ACHN (cell line): Measurements from ENCODE around the gene TPST1.
"Not testable (repeated sequence)": the region's sequence is repeated elsewhere in the genome, so short reads cannot be mapped to it uniquely, and the experiment has no call there.

Source experiments
- DNase-seq: peaks from one replicate; pipeline ENCODE4 v3.0.0-alpha.2; 2015
- in situ Hi-C: cut with HindIII; loops from 2 replicates; pipeline ENCODE4 v1.10.0; 2017; ENCODE audit warnings: low sequenced_read_pairs, low pct_ligation_motif_present, low pct_unique_long_range_greater_than_20kb

The TPST1 gene

DNA sequence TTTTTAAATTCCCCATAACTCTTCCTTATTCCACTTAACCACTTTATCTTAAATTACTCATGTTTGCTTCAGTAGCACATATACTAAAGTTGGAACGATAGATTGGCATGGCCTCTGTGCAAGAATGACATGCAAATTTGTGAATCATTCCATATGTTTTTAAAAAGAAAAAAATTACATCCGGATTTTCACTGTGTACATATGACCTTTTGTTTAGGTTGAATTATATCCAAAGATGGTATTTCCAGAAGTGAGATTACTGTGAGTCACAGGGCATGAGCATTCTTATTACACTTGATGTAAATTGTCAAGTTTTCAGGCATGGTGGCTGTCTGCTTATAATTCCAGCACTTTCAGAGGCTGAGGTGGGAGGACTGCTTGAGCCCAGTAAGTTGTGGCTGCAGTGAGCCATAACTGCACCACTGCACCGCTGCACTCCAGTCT, 190.0 kb downstream of the TPST1 start:
- in situ Hi-C loops, DNase-seq: not testable (repeated sequence)

DNA sequence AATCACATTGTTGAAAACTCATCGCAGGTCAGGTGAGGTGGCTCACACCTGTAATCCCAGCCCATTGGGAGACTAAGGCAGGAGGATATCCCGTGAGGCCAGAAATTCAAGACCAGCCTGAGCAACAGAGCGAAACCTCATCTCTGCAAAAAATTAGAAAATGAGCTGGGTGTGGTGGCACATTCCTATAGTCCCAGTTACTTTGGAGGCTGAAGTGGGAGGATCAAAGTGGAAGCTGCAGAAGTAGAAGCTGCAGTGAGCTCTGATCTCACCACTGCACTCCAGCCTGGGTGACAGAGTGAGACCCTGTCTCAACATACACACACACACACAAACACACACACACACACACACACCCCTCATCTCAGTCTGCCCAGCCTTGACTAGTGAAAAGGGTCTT, 190.9 kb downstream of the TPST1 start:
- in situ Hi-C loops: not testable (repeated sequence)

GRCh38 chr7:66398841-66399240, 193.7 kb downstream of the TPST1 start:
- DNase-seq, in situ Hi-C loops: not testable (repeated sequence)

More for the DNA sequence above, 190.9 kb downstream of the TPST1 start:
- not testable (repeated sequence) for DNase-seq

DNA sequence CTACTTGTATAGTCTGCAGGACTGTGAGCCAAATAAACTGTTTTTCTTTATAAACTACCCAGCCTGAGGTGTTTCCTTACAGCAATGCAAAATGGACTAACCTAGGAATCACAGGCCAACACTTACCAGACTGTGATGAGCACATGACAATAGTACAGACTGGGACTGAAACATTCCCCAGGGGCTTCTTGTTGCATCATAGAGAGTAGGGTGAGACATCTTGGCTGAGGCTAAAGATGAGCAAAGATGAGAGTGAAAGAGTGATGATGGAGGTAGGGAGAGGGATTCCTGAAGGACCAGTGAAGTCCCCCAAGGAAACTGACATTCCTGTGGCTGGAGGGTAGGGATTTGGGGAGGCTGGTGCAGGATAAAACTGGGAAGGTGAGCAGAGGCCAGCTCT, 194.4 kb downstream of the TPST1 start:
- in situ Hi-C loops: no loop called here

GRCh38 chr7:66400400-66400799, 195.3 kb downstream of the TPST1 start:
- in situ Hi-C loops: no loop called here
- DNase-seq: no peak

More for the DNA sequence above, 194.4 kb downstream of the TPST1 start:
- DNase-seq: no peak

DNA sequence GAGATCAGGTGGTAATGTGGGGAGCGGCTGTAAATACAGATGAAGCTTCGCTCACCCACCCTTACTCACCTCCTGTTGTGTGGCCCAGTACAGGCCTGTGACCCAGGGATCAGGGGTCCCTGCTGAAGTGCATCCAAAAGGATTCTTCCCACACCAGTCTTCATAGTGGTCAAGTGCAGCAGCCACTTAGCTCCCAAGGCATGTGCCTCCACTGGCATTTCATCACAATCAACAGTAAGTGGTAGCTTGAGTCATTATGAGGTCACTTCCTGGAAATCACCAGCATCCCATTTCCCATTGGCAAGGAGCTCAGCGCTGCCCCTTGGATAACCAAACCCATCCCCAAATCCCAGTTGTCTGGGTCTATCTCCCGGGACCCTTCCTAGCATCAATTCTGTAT, 196.0 kb downstream of the TPST1 start:
- in situ Hi-C loops, DNase-seq: not testable (repeated sequence)

- in situ Hi-C loops, DNase-seq: not testable (repeated sequence)
Observed at GRCh38 chr7:66401932-66402331, 196.8 kb downstream of the TPST1 start.

GRCh38 chr7:66403564-66403963, 198.4 kb downstream of the TPST1 start:
- DNase-seq: no peak
- in situ Hi-C loops: no loop called here

DNA sequence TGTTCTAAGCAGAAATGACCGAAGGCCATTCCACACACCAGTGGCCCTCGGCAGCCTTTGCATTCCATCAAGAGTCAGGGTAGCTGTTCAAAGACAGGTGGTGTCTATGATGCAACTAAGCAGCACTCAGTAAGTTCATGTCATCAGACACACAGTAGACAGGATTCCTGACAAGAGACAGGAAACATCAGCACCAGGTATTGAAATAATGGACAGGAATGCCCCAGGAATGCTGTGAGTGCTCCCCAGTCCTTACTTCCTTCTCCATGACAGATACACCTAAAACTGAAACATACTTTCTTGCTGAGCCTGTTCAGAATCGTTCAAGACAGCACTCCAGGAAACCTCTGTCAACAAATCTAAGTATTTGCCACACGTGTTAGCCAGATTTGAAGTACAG, 204.4 kb downstream of the TPST1 start:
- no peak for DNase-seq
- in situ Hi-C loops: no loop called here
